HL-60/S4 (cell line): ENCODE results near the gene FUCA1.
"Not testable (repeated sequence)": the region's sequence is repeated elsewhere in the genome, so short reads cannot be mapped to it uniquely, and the experiment has no call there.

Source experiments
- in situ Hi-C: fragments of 300-500 bp; cut with MboI; formaldehyde crosslinking; loops from 2 replicates; pipeline ENCODE4 v1.14.3; 2022; ENCODE audit warnings: low sequenced_read_pairs

The FUCA1 gene

DNA sequence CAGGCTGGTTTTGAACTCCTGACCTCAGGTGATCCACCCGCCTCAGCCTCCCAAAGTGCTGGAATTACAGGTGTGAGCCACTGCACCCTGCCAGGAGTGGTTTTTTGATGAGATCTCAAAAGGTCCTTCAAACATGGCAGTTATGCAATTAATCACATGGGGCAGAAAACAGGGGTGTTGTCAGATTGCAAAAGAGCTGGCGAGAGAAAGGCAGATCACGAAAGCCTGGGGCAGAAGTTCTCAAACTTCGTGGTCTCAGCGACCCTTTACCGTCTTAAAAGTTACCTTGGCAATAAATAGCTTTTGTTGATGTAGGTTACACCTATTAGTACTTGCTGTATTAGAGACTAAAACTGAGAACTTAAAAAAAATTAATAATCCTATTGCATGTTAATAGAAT is 29.0 kb upstream of the FUCA1 start:
- in situ Hi-C loops: no loop called here

DNA sequence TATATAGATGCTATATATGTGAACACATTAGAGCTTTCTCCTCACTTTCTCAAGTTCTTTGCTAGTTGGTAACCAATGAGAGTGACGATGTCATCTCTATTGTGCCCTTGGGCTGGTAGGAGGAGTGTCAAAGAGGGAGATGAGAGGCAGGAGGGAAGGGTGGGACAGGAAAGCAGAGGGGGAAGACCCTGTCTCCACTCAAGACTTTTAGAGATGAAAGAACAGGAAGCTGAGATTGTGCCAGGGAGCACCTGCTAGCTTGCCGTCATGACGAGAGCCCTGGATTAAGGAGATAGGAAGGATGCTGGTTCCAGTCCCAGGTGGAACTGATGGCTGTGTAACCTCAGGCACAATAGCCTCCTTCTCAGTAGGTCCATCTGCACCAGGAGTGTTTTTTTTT is 28.4 kb upstream of the FUCA1 start:
- in situ Hi-C loops: no loop called here

DNA sequence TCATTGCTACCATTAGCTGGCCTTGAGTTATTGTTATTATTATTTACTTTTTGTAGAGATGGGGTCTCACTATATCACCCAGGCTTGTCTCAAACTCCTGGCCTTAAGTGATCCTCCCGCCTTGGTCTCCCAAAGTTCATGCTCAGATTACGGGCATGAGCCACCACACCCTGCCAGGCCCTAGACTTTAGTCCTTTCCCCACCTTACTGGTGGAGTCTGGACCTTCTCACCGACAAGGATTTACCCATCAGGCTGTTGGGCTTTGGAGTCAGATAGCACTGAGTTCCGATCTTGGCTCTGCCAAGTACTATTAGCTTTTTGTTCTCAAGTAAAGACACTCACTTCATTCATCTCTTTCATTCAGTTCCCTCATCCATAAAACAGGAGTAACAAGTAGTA is 27.9 kb upstream of the FUCA1 start:
- in situ Hi-C loops: no loop called here

DNA sequence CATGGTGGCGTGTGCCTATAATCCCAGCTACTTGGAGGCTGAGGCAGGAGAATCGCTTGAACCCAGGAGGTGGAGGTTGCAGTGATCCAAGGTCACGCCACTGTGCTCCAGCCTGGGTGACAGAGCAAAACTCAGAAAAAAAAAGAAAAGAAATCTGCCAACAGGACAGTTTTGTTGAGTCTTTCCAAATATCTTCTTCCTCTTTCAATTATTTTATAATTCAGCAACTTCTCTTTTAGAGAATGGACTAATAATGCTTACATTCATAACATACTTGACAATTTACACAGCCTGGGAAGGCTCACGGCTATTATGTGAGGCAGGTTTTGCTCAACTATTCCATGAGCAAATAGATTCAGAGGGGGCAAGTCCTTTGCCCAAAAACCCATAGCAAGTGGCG is 27.0 kb upstream of the FUCA1 start:
- in situ Hi-C loops: no loop called here

DNA sequence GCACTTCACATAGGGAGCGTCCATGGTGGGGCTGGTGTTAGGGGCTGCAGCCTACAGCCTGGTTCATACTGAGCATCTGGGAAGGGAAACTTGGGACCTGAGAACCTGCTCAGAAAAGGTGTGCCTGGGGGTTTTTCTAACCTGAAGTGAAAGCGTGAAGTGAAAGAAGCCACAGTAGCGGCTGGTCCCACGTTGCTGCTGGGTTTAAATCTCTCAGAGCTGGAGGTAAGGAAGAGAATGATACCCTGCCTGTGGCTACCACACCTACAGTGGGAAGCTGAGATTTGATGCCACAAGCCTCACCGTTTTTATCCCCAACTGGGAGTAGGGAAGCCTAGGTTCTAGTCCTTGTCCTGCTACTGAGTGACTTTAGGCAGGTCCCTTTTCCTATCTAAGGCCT is 21.0 kb upstream of the FUCA1 start:
- in situ Hi-C loops: no loop called here

GRCh38 chr1:23885222-23885621 is 17.1 kb upstream of the FUCA1 start:
- in situ Hi-C loops: no loop called here

DNA sequence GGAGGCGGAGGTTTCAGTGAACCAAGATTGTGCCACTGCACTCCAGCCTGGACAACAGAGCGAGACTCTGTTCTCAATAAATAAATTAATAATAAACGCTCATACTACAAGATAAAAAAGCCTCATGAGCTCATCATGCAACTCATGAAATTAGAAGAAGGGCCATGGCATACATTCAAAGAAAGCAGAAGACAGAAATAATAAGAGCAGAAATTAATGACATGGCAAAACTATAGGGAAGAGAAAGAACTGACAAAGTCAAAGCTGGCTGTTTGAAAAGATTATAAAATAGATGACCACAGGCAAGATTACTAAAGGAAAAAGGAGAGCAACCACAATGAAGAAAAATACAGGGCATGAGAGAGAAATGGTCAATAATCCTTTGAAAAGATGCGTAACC is 14.7 kb upstream of the FUCA1 start:
- in situ Hi-C loops: no loop called here

DNA sequence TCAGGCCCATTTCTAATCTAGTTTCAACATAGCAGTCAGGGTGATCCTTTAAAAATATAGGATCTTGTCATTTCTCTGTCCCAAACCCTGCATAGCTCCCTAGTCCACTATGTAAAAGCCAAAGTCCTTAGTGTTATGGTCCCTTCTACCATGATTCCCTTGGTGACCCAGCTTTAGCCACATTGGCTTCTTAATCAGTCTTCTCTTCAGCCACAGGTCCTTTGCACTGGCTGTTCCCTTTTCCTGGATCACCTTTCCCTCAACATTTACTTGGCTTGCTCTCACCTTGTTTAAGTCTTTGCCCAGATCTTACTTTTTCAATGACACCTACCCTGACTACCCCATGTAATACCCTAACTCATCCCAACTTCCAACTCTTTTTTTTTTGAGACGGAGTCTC is 11.7 kb upstream of the FUCA1 start:
- in situ Hi-C loops: no loop called here

GRCh38 chr1:23878668-23879067 is 10.6 kb upstream of the FUCA1 start:
- in situ Hi-C loops: no loop called here

GRCh38 chr1:23875382-23875781 is 7.3 kb upstream of the FUCA1 start:
- in situ Hi-C loops: no loop called here

DNA sequence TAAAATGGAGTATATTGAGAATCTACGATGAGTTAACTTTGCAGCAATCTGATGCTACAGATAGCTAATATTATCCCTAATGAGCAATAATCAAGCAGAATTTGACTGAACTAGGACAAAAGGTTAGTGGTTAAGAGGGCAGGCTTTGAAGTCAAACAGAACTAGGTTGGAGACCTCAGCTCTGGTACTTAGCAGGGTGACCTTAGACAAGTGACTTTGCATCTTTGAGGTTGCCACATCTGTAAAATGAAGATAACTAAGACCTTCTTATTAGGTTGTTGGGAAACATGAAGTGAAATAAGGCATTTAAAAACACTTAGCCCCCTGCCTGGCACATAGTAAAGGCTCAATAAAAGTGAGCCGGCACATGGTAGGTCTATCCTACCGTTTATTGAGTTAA is 4.3 kb upstream of the FUCA1 start:
- in situ Hi-C loops: no loop called here

- in situ Hi-C loops: no loop called here
Measured at GRCh38 chr1:23869051-23869450, 961 bp upstream of the FUCA1 start.

- in situ Hi-C loops: no loop called here
Measured at GRCh38 chr1:23868557-23869016, 497 bp upstream of the FUCA1 start.

DNA sequence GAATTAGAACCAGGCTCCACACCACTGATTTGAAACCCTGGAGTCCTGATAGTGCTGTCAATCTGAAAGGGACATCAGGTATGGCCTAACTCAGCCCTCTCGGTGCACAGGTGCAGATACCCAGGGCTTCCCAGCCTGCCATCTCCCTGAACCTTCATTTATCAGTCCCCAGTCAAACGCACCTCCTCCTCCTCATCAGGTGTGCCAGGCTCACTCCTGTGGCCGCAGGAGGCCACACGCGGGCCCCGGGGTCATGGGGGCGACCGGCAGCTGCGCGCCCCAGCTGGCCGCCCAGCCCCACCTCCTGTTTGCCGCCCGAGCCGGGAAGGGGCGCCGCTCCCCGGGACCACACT is 572 bp downstream of the FUCA1 start:
- in situ Hi-C loops: no loop called here

- in situ Hi-C loops: no loop called here
Measured at GRCh38 chr1:23865543-23865930, 2.6 kb downstream of the FUCA1 start.

DNA sequence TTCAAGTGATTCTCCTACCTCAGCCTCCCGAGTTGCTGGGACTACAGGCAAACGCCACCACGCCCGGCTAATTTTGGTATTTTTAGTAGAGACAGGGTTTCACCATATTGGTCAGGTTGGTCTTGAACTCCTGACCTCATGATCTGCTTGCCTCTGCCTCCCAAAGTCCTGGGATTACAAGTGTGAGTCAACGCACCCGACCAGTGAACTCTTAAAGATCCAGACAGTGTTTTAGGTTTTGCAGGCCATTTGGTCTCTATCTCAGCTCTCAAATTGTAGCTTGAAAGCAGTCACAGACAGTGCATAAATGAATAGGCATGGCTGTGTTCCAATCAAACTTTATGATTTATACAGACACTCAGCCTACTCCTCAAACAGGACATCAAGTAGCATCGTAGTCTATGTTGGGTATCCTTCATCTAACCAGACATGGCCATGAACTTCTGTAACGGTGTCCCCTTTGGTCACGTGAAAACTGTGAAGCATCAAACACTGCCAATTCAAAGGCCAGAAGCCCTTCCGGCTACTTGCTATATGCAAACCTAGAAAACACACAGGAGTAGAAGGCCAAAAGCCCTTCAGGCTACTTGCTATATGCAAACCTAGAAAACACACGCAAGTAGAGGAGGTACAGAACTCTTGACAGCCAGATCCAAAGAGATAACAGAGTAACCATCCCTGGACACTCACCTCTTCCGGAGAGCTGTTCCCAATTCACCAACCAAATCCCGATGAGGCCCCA is 3.1 kb downstream of the FUCA1 start:
- in situ Hi-C loops: no loop called here

GRCh38 chr1:23862640-23863039 is 5.5 kb downstream of the FUCA1 start:
- in situ Hi-C loops: no loop called here

DNA sequence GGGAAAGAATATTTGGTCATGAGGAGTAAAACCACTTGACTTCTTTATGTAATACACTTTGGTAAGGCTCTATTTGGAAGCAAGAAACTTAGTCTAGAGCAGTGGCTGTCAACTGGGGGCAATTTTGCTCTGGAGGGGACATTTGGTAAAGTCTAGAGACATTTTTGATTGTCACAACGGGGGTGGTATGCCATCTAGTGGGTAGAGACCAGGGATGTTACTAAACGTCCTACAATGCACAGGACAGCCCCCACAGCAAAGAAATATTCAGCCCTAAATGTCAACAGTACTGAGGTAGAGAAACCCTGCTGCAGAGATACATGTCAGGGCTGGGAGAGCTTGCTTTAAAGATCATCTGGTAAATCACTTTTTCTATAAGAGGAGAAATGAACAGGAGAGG is 13.5 kb downstream of the FUCA1 start:
- in situ Hi-C loops: no loop called here

DNA sequence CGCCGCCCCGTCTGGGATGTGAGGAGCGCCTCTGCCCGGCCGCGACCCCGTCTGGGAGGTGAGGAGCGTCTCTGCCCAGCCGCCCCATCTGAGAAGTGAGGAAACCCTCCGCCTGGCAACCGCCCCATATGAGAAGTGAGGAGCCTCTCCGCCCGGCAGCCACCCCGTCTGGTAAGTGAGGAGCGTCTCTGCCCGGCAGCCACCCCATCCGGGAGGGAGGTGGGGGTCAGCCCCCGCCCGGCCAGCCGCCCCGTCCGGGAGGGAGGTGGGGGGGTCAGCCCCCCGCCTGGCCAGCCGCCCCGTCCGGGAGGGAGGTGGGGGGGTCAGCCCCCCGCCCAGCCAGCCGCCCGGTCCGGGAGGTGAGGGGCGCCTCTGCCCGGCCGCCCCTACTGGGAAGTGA is 15.0 kb downstream of the FUCA1 start:
- in situ Hi-C loops: not testable (repeated sequence)

- in situ Hi-C loops: not testable (repeated sequence)
Measured at GRCh38 chr1:23851406-23851805, 16.7 kb downstream of the FUCA1 start.

GRCh38 chr1:23848673-23849616 is 19.1 kb downstream of the FUCA1 start:
- in situ Hi-C loops: no loop called here

GRCh38 chr1:23847482-23848095 is 20.5 kb downstream of the FUCA1 start:
- in situ Hi-C loops: not testable (repeated sequence)
